Gastrocnemius medialis (tissue), 4 donors: ENCODE results near the gene SHKBP1. TPM values are rescaled to one million over a fixed set of nuclear protein-coding genes. Genes with fewer than 3 reads are reported as not detected.
A peak's percentile ranks its signal among the peaks of the same experiment; 100 is the strongest.

Source experiments
- ATAC-seq, 2 donors: fragments of 150-250 bp; one replicate each; pipeline ENCODE4 v1.9.1; 2016
- DNase-seq, 2 donors: peaks; one replicate each; pipeline ENCODE4 v3.0.0-alpha.2; 2019
- H3K27ac ChIP-seq, 4 donors: fragments of 200-600 bp; sonication (generic); 1 replicate in 1 of 4; 2 replicates in 3 of 4; pipeline ENCODE4 v1.5.1; 2016 to 2018; ENCODE audit warnings: mild to moderate bottlenecking in 2 of 4, moderate library complexity in 1 of 4
- H3K27me3 ChIP-seq, 3 donors: fragments of 200-600 bp; sonication (generic) in 2 of 3; 1 replicate in 1 of 3; 2 replicates in 2 of 3; pipeline versions ENCODE4 v1.5.1 to v1.6.0; 2016 to 2019; ENCODE audit warnings: mild to moderate bottlenecking in 1 of 3, moderate library complexity in 1 of 3
- H3K36me3 ChIP-seq, 2 donors: fragments of 200-600 bp; sonication (generic) in 1 of 2; one replicate each; pipeline ENCODE4 v1.5.1; 2017 to 2018
- H3K4me1 ChIP-seq, 2 donors: fragments of 200-600 bp; sonication (generic) in 1 of 2; one replicate each; pipeline ENCODE4 v1.5.1; 2016 to 2017; ENCODE audit warnings: mild to moderate bottlenecking in 2 of 2
- H3K4me3 ChIP-seq, 4 donors: fragments of 200-600 bp; sonication (generic) in 3 of 4; 1 replicate in 1 of 4; 2 replicates in 3 of 4; pipeline ENCODE4 v1.5.1; 2016 to 2019; ENCODE audit warnings: mild to moderate bottlenecking in 2 of 4
- H3K9me3 ChIP-seq, 3 donors: fragments of 200-600 bp; sonication (generic) in 2 of 3; 1 replicate in 1 of 3; 2 replicates in 2 of 3; pipeline ENCODE4 v1.5.1; 2016 to 2019
- CTCF ChIP-seq, 5 experiments: fragments of 450-650 bp in 3 of 5; fragments of 200-600 bp in 2 of 5; sonication (generic) in 2 of 5; IDR thresholded peaks in 4 of 5; conservative IDR thresholded peaks in 1 of 5; 1 replicate in 4 of 5; 2 replicates in 1 of 5; pipeline ENCODE4 v1.5.1; 2016 to 2019; ENCODE audit warnings: antibody characterized with exemption in 5 of 5, mild to moderate bottlenecking in 3 of 5, moderate library complexity in 3 of 5
- POLR2A ChIP-seq, 2 donors: fragments of 450-650 bp; IDR thresholded peaks; one replicate each; pipeline ENCODE4 v1.6.1; 2017; ENCODE audit warnings: antibody characterized with exemption in 2 of 2, mild to moderate bottlenecking in 2 of 2, moderate library complexity in 2 of 2
- in situ Hi-C, 4 donors: fragments of 200-750 bp; cut with MboI; loops; one replicate each; pipeline versions ENCODE4 v1.15.0 to v1.8.0; 2017; ENCODE audit warnings: low sequenced_read_pairs in 4 of 4
- intact Hi-C: fragments of 100-400 bp; cut with DNase I; formaldehyde crosslinking; loops from one replicate; pipeline ENCODE4 v1.15.1; 2023; ENCODE audit warnings: low total_unique reads
- total RNA-seq, 4 donors: library from RNA; depleted of rRNA; stranded (reverse); fragments of >200 nt; gene quantifications; one replicate each; pipeline versions ENCODE4 v1.1.0 to v1.2.3, GENCODE V29; 2016

The SHKBP1 gene
- total RNA-seq, 4 donors from 2014 or later = 11.1 to 24.5 (median 23.6) TPM

- TF ChIP-seq POLR2A (IDR thresholded peaks at IDR 0.05) = no peak
- TF ChIP-seq CTCF (IDR thresholded peaks at IDR 0.05 in 4 of 5, conservative IDR thresholded peaks at IDR 0.05 in 1 of 5) = no peak
- no peak overlapping the region for H3K4me3 ChIP-seq
- peak overlapping the region in 1 of 4 donors; percentile 9 for H3K27ac ChIP-seq
- peaks cover 19 to 30% of the 10 kb centered on the region in 2 donors for H3K4me1 ChIP-seq
- H3K27me3 ChIP-seq = peaks cover 0 to 1% (median under 1%) of the 10 kb centered on the region in 3 donors
- intact Hi-C loops = loop anchor here (5.0 kb wide), 1 partner anchor 140 kb away; the partner anchor contains the start of genes BLVRB and SPTBN4
- H3K36me3 ChIP-seq = no peaks in the 10 kb centered on the region
- no peak for DNase-seq
- in situ Hi-C loops = no loop called here
- ATAC-seq = no peak
- no peaks in the 10 kb centered on the region for H3K9me3 ChIP-seq
These were observed 30.9 kb downstream of the SHKBP1 start for GRCh38 chr19:40607311-40608239.

GRCh38 chr19:40608240-40608621 is 31.6 kb downstream of the SHKBP1 start:
- Histone ChIP-seq H3K4me1 (peaks cover 17 to 24% of the 10 kb centered on the region in 2 donors), H3K27ac (no peak overlapping the region)
- in situ Hi-C loops = no loop called here

GRCh38 chr19:40608957-40609356 is 32.3 kb downstream of the SHKBP1 start:
- intact Hi-C loops = loop anchor here (5.0 kb wide), 1 partner anchor 142 kb away; the partner anchor contains the start of genes BLVRB and SPTBN4
- peaks cover 17 to 20% of the 10 kb centered on the region in 2 donors for H3K4me1 ChIP-seq
- H3K9me3 ChIP-seq = no peaks in the 10 kb centered on the region
- no peaks in the 10 kb centered on the region for H3K27me3 ChIP-seq
- in situ Hi-C loops = no loop called here
- peak overlapping the region in 1 of 4 donors; percentile 80 for H3K27ac ChIP-seq
- H3K4me3 ChIP-seq = peak overlapping the region in 1 of 4 donors; percentile 42
- DNase-seq (no peak), ATAC-seq (no peak)
- TF ChIP-seq CTCF (IDR thresholded peaks at IDR 0.05 in 4 of 5, conservative IDR thresholded peaks at IDR 0.05 in 1 of 5) (no peak), POLR2A (IDR thresholded peaks at IDR 0.05) (no peak)
- no peaks in the 10 kb centered on the region for H3K36me3 ChIP-seq

More at GRCh38 chr19:40608240-40608621, 31.6 kb downstream of the SHKBP1 start:
- Histone ChIP-seq H3K27me3 (no peaks in the 10 kb centered on the region), H3K9me3 (no peaks in the 10 kb centered on the region), H3K4me3 (no peak overlapping the region), H3K36me3 (no peaks in the 10 kb centered on the region)
- TF ChIP-seq POLR2A (IDR thresholded peaks at IDR 0.05) (no peak), CTCF (IDR thresholded peaks at IDR 0.05 in 4 of 5, conservative IDR thresholded peaks at IDR 0.05 in 1 of 5) (no peak)
- intact Hi-C loops = loop anchor here (5.0 kb wide), 1 partner anchor 141 kb away; the partner anchor contains the start of genes BLVRB and SPTBN4
- DNase-seq (no peak), ATAC-seq (no peak)

GRCh38 chr19:40609561-40610395 is 33.1 kb downstream of the SHKBP1 start:
- no peaks in the 10 kb centered on the region for H3K36me3 ChIP-seq
- in situ Hi-C loops (no loop called here), intact Hi-C loops (loop anchor here (5.0 kb wide), 1 partner anchor 142 kb away; the partner anchor contains the start of genes BLVRB and SPTBN4)
- no peaks in the 10 kb centered on the region for H3K27me3 ChIP-seq
- peaks cover 12% of the 10 kb centered on the region in 2 donors for H3K4me1 ChIP-seq
- DNase-seq (peak; percentile 80 to 85), ATAC-seq (peak; percentile 66 to 75)
- peak overlapping the region; percentile 60 to 84 (median 81) for H3K27ac ChIP-seq
- peak overlapping the region; percentile 42 to 68 (median 50) for H3K4me3 ChIP-seq
- H3K9me3 ChIP-seq = no peaks in the 10 kb centered on the region
- no peak for TF ChIP-seq CTCF (IDR thresholded peaks at IDR 0.05 in 4 of 5, conservative IDR thresholded peaks at IDR 0.05 in 1 of 5)
- peak in 1 of 2 donors; percentile 39 for TF ChIP-seq POLR2A (IDR thresholded peaks at IDR 0.05)
